ENCODE measurements around the gene SPTBN4. TPM values are rescaled to one million over a fixed set of nuclear protein-coding genes. Genes with fewer than 3 reads are reported as not detected.

The SPTBN4 gene
- total RNA-seq, 1 experiment from 2014 or later = 0.48 TPM

DNA sequence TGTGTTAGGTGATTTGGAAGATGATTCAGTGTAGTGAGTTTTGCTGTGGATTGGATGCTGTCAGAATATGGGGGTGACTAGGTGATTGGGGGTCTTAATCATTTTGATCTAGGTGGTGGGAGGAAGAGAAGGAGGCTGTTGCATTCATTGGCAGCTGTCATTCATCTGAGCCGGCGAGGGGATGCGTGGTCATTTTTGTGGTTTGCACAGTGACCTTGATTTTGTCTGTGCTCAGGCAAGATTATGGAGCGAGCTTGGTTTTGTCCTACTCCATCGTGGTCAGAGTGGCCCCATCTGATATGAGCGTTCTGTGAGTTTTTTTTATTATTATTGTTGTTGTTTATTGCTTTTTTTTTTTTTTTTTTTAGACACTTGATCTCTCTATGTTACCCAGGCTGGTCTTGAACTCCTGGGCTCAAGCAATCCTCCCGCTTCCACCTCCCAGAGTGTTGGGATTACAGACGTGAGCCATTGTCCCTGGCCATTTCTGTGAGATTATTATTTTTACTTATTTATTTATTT is 42.0 kb downstream of the SPTBN4 start:
- Histone ChIP-seq H3K27ac (no peak overlapping the region), H3K4me3 (no peak overlapping the region), H3K27me3 (ENCODE audit: insufficient read depth, low read depth) (peaks cover 36% of the 10 kb centered on the region), H4K20me1 (ENCODE audit: insufficient read depth) (no peaks in the 10 kb centered on the region), H3F3A (ENCODE audit: insufficient read depth, low read depth) (no peaks in the 10 kb centered on the region), H3K79me2 (ENCODE audit: low read depth) (no peaks in the 10 kb centered on the region), H3K9me3 (ENCODE audit: insufficient read depth, low read depth) (no peaks in the 10 kb centered on the region), H2AFZ (no peak overlapping the region), H3K36me3 (ENCODE audit: low read depth) (no peaks in the 10 kb centered on the region), H3K4me2 (no peak overlapping the region), H3K4me1 (replicated peaks; ENCODE audit: insufficient read depth) (no peaks in the 10 kb centered on the region), H3K9me2 (ENCODE audit: insufficient read depth) (no peaks in the 10 kb centered on the region)
- POLR2A ChIA-PET (ENCODE audit: unreplicated experiment) = no interaction called here
- CTCF ChIA-PET = no interaction called here
- DNase-seq = no peak
- BruUV-seq (replicated peaks) = no TSS peak
- intact Hi-C loops (cut with micrococcal nuclease; ENCODE audit: unreplicated experiment) = no loop called here
- no peak for TF ChIP-seq EZH2 (IDR thresholded peaks at IDR 0.05; ENCODE audit: low read depth)
- TF ChIP-seq, protein P1, sequence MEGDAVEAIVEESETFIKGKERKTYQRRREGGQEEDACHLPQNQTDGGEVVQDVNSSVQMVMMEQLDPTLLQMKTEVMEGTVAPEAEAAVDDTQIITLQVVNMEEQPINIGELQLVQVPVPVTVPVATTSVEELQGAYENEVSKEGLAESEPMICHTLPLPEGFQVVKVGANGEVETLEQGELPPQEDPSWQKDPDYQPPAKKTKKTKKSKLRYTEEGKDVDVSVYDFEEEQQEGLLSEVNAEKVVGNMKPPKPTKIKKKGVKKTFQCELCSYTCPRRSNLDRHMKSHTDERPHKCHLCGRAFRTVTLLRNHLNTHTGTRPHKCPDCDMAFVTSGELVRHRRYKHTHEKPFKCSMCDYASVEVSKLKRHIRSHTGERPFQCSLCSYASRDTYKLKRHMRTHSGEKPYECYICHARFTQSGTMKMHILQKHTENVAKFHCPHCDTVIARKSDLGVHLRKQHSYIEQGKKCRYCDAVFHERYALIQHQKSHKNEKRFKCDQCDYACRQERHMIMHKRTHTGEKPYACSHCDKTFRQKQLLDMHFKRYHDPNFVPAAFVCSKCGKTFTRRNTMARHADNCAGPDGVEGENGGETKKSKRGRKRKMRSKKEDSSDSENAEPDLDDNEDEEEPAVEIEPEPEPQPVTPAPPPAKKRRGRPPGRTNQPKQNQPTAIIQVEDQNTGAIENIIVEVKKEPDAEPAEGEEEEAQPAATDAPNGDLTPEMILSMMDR (conservative IDR thresholded peaks at IDR 0.05) = no peak

GRCh38 chr19:40510526-40511115 is 43.8 kb downstream of the SPTBN4 start:
- Histone ChIP-seq H3K4me1 (replicated peaks; ENCODE audit: insufficient read depth) (no peaks in the 10 kb centered on the region), H3K9me2 (ENCODE audit: insufficient read depth) (no peaks in the 10 kb centered on the region), H3K36me3 (ENCODE audit: low read depth) (no peaks in the 10 kb centered on the region), H2AFZ (no peak overlapping the region), H3K4me3 (no peak overlapping the region), H3K27ac (no peak overlapping the region), H3K27me3 (ENCODE audit: insufficient read depth, low read depth) (peaks cover 31% of the 10 kb centered on the region), H3K9me3 (ENCODE audit: insufficient read depth, low read depth) (no peaks in the 10 kb centered on the region), H3K79me2 (ENCODE audit: low read depth) (no peaks in the 10 kb centered on the region), H3K4me2 (no peak overlapping the region), H4K20me1 (ENCODE audit: insufficient read depth) (no peaks in the 10 kb centered on the region), H3F3A (ENCODE audit: insufficient read depth, low read depth) (no peaks in the 10 kb centered on the region)
- TF ChIP-seq, protein P1 (conservative IDR thresholded peaks at IDR 0.05) = no peak
- no peak for TF ChIP-seq EZH2 (IDR thresholded peaks at IDR 0.05; ENCODE audit: low read depth)
- DNase-seq = no peak
- BruUV-seq (replicated peaks) = no TSS peak
- POLR2A ChIA-PET (ENCODE audit: unreplicated experiment) = no interaction called here
- CTCF ChIA-PET = no interaction called here
- intact Hi-C loops (cut with micrococcal nuclease; ENCODE audit: unreplicated experiment) = no loop called here

GRCh38 chr19:40511487-40511886 is 44.7 kb downstream of the SPTBN4 start:
- no peak overlapping the region for H3K27ac ChIP-seq
- CTCF ChIA-PET = interaction anchor here (0.5 to 0.6 kb wide), 2 partner anchors 89 to 1242 kb away, joined by 6 to 9 read pairs; no protein-coding TSS in a partner anchor

More at GRCh38 chr19:40511487-40511886, 44.7 kb downstream of the SPTBN4 start:
- POLR2A ChIA-PET (ENCODE audit: unreplicated experiment) = no interaction called here
- H4K20me1 ChIP-seq (ENCODE audit: insufficient read depth) = no peaks in the 10 kb centered on the region
- TF ChIP-seq, protein P1 (conservative IDR thresholded peaks at IDR 0.05) = no peak
- TF ChIP-seq EZH2 (IDR thresholded peaks at IDR 0.05; ENCODE audit: low read depth) = no peak
- BruUV-seq (replicated peaks) = no TSS peak
- no peak overlapping the region for H3K4me3 ChIP-seq
- DNase-seq = no peak
- H3K4me2 ChIP-seq = no peak overlapping the region
- H2AFZ ChIP-seq = no peak overlapping the region
- no peaks in the 10 kb centered on the region for H3K4me1 ChIP-seq (replicated peaks; ENCODE audit: insufficient read depth)
- H3K9me2 ChIP-seq (ENCODE audit: insufficient read depth) = no peaks in the 10 kb centered on the region
- no peaks in the 10 kb centered on the region for H3K79me2 ChIP-seq (ENCODE audit: low read depth)
- no peaks in the 10 kb centered on the region for H3F3A ChIP-seq (ENCODE audit: insufficient read depth, low read depth)
- peaks cover 22% of the 10 kb centered on the region for H3K27me3 ChIP-seq (ENCODE audit: insufficient read depth, low read depth)
- H3K9me3 ChIP-seq (ENCODE audit: insufficient read depth, low read depth) = no peaks in the 10 kb centered on the region
- intact Hi-C loops (cut with micrococcal nuclease; ENCODE audit: unreplicated experiment) = no loop called here
- no peaks in the 10 kb centered on the region for H3K36me3 ChIP-seq (ENCODE audit: low read depth)

Measured in PC-9 (cell line).